NCI-H146 treated with DMSO at 0.1 percent for 48 hours (cell line): ENCODE results near the gene MYRIP.

ENCODE experiments used
- DNase-seq: peaks from one replicate; lab custom pipeline; 2025; ENCODE audit not compliant: unreplicated experiment; lab: John Stamatoyannopoulos, UW

MYRIP gene

GRCh38 chr3:39903253-39903652, 93.8 kb downstream of the MYRIP start:
- DNase-seq, result no peak

DNA sequence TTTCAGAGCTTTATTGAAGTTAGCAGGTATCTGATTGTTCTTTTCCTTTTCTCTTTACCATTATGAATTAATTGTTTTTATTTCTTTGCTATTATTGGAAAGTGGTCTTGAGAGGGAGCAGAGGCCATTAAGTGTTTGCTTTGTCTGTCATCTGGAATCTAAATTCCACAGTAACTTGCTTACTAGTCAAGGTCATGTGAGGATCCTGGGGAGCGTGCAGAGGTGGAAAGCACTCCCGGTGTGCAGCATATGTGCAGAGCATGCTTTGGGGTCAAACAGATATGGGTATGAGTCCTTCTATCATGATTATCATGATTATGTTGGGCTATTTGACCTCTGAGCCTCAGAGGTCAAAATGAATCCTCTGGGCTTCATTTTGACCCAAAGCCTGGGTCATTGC, 96.4 kb downstream of the MYRIP start:
- DNase-seq, result no peak

DNA sequence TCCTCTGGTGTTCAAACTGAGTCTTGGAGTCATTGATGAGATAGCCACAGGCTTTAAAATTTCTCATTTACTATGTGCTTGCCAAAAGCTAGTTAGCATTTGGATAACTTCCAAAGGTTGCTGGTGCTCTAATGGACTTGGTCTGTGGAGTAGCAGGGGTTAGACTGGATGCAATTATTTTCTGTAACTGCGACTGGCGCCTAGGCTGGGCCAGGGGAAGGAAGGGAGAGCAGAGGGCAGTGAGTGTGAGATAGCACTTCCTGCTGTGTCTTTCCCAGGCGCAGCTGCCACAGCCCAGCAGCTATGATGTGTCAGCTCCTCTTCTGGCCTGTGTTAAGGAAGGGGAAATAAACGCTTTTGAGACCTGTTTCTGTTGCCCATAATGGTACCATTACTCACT, 98.6 kb downstream of the MYRIP start:
- DNase-seq, result no peak

DNA sequence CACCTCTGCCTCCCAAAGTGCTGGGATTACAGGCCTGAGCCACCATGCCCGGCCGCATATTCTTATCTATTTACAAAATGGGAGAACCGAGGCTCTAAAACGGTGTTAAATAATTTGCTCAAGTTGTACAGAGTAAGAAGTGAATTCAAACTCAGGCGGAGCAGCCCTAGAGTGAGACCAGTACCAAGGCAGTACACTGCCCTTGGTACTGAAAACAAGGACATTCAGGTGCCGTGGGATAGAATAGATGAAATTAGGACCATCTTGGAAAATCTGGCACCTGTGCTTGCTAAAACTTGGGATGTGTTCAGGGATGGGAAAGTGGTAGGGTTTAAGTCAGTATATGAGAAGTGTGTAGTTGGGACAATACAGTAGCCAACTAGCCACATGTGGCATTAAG, 100.7 kb downstream of the MYRIP start:
- DNase-seq, result no peak

- DNase-seq, result no peak
Observed at GRCh38 chr3:39910826-39911464, 101.5 kb downstream of the MYRIP start.

DNA sequence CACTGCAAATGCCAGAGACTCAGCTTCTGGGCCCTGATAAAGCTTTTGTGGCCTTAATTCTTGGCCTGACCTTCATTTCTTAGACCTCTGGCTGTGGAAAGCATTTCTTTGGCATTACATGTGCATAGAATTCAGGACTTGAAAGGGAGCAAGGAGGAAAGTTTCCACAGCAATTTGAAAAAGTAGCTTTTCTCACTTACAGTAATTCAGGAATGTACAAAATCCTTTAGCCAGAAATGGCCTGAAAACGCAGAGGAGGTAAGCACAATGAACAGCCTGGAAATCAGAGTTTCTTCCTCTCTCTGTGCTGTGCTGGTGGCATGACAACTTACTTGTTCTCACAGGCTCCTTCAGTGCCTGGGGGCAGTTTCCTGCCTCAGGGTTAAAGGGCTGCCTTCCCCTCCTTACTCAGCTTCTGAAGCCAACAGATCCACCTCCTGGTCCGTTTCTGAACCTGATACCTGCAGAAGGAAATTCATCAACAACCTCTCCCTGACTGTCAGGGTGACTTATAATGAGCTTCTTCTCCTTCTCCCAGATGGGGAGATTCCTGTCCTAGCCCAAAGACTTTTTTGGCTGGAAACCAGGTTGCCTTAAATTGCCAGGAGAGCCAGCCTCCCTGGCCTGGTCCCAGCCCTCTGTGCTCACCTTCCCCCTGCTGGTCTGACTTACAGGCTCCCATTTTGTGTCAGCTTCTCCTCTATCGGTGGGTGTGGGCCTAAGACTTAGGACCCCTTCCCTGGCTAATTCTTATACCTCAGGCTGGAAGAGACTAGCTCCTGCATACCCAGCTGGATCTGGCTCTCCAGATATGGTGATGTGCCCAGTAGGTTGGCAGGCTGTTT, 102.3 kb downstream of the MYRIP start:
- no peak for DNase-seq

DNA sequence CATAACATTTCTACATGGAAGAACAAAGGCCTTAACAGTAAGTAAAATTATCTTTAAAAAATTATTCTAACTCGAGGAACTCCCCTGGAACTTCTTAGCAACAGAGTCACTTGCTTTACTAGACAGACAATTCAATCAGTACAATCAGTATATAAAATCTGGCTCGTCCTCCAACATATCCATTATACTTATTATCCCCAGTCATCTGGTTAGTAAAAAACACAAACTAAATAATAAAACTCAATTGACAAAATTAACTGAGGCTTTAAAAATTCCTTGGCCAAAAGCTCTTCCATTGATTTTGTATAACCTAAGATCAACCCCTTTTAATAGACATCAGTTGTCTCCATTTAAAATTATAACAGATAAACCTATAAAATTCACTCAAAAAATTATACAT, 105.6 kb downstream of the MYRIP start:
- DNase-seq, result no peak

DNA sequence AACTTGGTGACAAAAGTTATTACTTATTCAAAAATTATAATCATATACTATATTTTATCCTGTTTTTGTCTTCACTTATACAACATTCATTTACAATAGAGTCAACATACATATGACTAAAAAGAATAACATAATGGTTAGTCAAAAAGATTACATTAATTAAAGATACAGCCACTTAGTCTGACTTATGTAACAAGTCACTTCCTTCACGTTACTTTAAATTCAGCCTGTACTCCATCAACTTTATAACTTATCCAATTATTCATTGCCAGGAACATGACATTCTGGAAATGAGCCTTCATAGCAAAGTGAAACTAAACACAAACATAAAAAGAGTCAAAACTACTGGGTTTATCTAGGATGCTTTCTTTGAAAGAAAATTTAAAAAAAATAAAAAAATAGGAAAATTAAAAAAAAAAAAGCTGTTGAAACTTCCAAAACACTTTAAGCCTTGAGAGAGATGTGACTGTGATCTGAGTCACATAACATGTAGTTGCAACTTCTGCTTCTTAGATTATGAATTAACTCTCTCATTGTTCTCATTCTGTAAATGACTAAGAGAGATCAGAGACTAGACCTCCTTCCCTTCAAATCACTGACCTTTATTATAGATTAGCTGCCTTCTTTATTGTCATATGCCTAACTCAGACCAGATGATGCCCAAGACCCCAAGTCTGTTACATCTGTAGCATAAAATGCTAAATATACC, 107.8 kb downstream of the MYRIP start:
- DNase-seq, result no peak

DNA sequence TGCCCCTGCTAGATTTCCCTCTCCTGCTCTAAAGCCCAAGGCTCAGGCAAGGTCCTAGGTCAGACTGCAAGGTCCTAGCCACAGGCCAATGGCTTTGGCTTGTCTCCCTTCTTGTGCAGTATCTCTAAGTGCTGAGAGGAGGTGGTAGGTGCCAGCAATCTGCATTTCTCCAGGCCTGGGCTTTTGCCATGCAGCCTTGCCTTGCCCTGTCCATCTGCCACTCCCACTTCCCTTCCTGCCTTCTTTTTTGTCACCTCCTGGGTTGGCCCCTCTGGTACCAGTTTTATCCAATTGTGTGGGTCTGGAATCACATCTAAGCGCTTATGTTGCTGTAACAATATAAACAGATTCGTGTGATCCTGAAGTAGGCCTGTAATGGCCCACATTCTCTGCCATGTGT, 109.9 kb downstream of the MYRIP start:
- no peak for DNase-seq

GRCh38 chr3:39920271-39920670, 110.9 kb downstream of the MYRIP start:
- DNase-seq, result no peak

GRCh38 chr3:39927479-39927878, 118.1 kb downstream of the MYRIP start:
- no peak for DNase-seq

DNA sequence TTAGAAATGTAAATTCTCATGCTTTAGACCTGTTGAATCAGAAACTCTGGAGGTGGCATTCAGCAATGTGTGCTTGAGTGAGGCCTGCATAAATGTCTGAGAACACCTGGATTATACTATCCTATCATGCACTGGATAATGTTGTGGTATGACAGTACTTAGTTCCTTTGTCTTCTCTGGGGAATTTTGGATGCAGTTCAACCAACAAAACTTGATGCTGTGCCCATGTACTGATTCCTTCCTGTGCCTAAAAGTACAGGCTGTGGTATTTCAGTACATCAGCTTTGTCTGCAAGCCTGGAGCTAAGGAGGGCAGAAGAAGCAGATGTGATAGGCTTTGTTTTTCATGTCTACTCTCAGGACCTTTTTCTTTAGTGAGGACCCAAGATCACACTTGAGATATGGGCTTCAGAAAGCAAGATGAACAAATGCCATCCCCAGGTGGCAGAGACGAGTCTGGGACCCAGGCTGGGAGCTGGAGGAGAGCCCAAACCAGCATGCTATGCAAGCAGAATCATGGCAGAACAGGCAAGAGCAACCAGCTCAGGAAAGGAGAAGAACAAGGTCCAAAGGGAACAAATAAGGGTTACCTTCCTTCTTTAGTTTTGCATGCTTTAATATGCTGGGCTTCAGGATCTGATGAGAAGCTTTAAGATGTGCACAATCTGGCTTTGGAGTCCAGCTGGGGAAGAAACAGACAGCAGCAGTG, 124.7 kb downstream of the MYRIP start:
- no peak for DNase-seq

DNA sequence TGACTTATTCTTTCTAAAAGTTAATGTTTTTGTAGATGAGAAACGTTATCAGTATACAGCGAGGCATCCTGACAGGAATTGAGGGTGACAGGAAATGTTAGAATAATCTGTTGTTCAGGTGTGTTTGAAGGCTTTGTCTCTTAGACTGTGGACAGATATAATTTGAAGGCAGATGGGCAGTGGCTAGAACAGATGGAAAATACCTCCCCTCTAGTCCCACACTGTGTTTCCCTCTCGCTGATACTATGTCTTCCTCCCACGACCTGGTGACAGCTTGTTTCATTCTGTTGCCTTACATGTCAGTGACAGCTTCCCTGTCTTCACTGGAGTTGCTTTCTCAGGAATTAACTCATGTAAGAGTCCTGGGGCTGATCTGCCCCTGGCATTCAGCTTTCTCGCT, 125.3 kb downstream of the MYRIP start:
- no peak for DNase-seq

- no peak for DNase-seq
Observed at GRCh38 chr3:39935261-39935660, 125.9 kb downstream of the MYRIP start.

- no peak for DNase-seq
Observed at GRCh38 chr3:39936848-39937247, 127.4 kb downstream of the MYRIP start.

DNA sequence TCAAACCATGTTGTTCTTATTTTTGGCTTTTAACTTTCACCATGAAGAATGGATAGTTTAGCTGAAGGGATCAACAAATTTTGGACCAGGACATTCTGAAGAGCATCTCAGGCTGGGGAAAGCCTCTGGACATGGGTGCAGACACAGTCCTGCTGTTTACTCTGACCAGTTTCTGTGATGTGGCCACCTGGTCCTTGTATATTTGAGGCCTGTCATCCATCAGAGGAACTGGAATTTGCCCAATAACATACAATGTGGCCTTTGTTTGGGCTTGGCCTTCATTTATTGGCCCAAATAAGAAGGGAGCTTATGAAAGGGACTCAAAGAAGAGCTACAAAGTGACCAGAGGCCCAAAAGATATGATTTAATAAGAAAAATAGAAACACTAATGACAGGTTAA, 127.9 kb downstream of the MYRIP start:
- no peak for DNase-seq

DNA sequence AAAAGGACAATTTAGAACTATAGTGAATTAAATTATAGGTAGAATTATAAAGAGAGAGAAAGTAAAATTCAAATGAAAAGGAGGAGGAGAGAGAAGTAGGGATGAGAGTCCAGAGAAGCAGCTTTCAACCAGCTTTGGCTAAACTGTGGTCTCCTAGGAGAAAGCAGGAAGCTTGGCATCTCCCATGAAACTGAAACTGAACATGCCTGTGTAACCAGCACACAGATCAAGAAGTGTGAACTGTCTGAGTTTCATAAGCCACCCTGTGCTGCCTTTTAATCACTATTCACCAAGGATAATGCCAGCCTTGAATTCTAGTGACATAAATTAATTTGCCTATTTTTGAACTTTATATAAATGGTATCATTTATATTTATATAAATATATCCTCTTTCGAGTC, 128.5 kb downstream of the MYRIP start:
- no peak for DNase-seq

DNA sequence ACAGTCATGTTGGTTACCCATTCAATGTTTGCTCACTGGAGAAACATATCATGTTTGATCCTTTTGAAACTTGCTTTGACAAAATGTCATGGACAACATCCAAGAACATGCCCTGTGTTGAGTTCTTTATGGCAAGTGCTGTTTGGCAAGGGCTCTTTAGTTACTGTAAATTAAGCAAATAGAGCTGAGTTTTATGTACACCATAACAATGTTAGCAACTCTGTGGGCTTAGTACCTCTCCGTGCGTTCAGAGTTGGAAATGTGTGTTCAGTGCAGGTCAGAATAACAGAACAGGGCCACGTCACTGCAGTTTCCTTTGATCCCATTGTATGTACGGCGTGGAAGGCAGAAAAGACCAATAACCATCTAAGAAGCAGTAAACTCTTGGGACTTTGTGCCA, 132.5 kb downstream of the MYRIP start:
- DNase-seq, result no peak

GRCh38 chr3:39960515-39961191, 151.2 kb downstream of the MYRIP start:
- DNase-seq, result no peak

GRCh38 chr3:39961230-39961629, 151.8 kb downstream of the MYRIP start:
- no peak for DNase-seq

GRCh38 chr3:39962581-39962980, 153.2 kb downstream of the MYRIP start:
- no peak for DNase-seq
